ENCODE data around the gene YEATS2.

The YEATS2 gene

DNA sequence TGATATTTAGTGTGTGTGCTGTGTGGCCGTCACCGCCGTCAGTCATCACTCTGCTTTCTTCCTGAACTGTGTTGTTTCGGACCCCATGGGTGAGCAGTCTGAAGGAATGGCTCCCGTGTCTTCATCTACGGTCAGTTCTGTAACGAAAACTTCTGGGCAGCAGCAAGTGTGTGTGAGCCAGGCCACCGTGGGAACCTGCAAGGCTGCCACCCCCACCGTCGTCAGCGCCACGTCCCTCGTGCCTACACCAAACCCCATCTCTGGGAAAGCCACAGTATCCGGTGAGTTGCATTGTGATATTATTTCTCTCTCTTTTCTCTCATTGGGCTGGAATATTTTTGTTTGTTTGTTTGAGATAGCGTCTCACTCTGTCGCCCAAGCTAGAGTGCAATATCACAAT, 93.1 kb downstream of the YEATS2 start:
- ChIA-PET POLR2A (no interaction called here), CTCF (no interaction called here)
- no peak for TF ChIP-seq FOXM1 (IDR thresholded peaks at IDR 0.05; ENCODE audit: borderline replicate concordance)
- TF ChIP-seq ZNF384 (IDR thresholded peaks at IDR 0.05) = no peak
- TF ChIP-seq NFRKB (IDR thresholded peaks at IDR 0.05) = no peak
- DNase-seq (ENCODE audit: extremely low spot score) = no peak

DNA sequence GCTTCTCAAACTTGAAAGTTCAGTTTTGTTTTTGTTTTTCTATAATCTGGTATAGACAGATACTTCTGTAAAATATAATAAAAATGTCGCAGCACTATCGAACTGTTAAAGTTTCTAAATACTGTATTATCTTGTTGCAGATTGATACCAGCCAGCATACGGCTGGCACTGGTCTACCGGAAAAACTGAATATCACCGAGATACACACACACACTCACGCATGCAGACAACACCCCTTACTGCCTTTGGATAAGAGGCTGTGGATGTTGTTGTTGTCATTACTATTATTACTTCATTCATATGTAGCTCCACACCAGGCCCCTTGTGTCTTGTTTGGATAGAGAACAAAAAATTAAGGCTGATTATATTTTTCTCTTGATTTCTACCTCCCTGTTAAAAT, 95.4 kb downstream of the YEATS2 start:
- TF ChIP-seq CTBP1 (IDR thresholded peaks at IDR 0.05; ENCODE audit: borderline replicate concordance) (no peak), ARNT (IDR thresholded peaks at IDR 0.05) (no peak), BHLHE40 (IDR thresholded peaks at IDR 0.05; ENCODE audit: borderline replicate concordance) (no peak), ELF4 (IDR thresholded peaks at IDR 0.05) (no peak), FOXA1 (IDR thresholded peaks at IDR 0.05) (no peak), HDGF (IDR thresholded peaks at IDR 0.05; ENCODE audit: borderline replicate concordance) (no peak), SP1 (IDR thresholded peaks at IDR 0.05) (no peak), L3MBTL2 (conservative IDR thresholded peaks at IDR 0.05) (no peak), FOXM1 (IDR thresholded peaks at IDR 0.05; ENCODE audit: borderline replicate concordance) (no peak), SUZ12 (IDR thresholded peaks at IDR 0.05) (no peak), NFRKB (IDR thresholded peaks at IDR 0.05) (no peak)
- TF ChIP-seq, protein P1, sequence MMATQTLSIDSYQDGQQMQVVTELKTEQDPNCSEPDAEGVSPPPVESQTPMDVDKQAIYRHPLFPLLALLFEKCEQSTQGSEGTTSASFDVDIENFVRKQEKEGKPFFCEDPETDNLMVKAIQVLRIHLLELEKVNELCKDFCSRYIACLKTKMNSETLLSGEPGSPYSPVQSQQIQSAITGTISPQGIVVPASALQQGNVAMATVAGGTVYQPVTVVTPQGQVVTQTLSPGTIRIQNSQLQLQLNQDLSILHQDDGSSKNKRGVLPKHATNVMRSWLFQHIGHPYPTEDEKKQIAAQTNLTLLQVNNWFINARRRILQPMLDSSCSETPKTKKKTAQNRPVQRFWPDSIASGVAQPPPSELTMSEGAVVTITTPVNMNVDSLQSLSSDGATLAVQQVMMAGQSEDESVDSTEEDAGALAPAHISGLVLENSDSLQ (IDR thresholded peaks at IDR 0.05) = no peak
- ChIA-PET POLR2A (no interaction called here), CTCF (no interaction called here)
- no peak for DNase-seq (ENCODE audit: extremely low spot score)

DNA sequence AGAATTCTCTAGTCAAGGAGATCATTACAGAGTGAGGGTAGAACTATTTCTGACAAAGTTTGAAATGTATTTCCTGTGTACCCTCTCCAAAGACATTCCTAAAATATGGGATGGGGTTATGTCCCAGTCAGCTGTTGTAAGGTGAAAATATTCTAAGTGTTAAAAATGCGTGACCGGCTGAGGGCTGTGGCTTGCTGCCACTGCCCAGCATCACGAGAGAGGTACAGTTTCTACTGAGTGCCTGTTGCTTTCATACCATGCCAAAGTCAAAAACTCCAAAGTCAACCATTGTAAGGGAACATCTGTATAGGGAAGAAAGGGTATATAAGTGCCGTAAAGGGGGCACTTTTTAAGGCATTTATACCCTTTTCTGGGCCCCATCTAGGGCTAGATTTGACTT, 96.9 kb downstream of the YEATS2 start:
- ChIA-PET POLR2A (no interaction called here), CTCF (no interaction called here)
- TF ChIP-seq NFRKB (IDR thresholded peaks at IDR 0.05) = no peak
- no peak for TF ChIP-seq SP1 (IDR thresholded peaks at IDR 0.05)
- no peak for TF ChIP-seq ELF4 (IDR thresholded peaks at IDR 0.05)
- no peak for TF ChIP-seq SUZ12 (IDR thresholded peaks at IDR 0.05)
- TF ChIP-seq ARNT (IDR thresholded peaks at IDR 0.05) = no peak
- no peak for TF ChIP-seq FOXM1 (IDR thresholded peaks at IDR 0.05; ENCODE audit: borderline replicate concordance)
- TF ChIP-seq ZNF384 (IDR thresholded peaks at IDR 0.05) = no peak
- TF ChIP-seq FOXA1 (IDR thresholded peaks at IDR 0.05) = no peak
- no peak for TF ChIP-seq FOXK2 (IDR thresholded peaks at IDR 0.05)
- no peak for TF ChIP-seq TARDBP (IDR thresholded peaks at IDR 0.05)
- TF ChIP-seq HDGF (IDR thresholded peaks at IDR 0.05; ENCODE audit: borderline replicate concordance) = no peak
- no peak for TF ChIP-seq CTBP1 (IDR thresholded peaks at IDR 0.05; ENCODE audit: borderline replicate concordance)
- DNase-seq (ENCODE audit: extremely low spot score) = no peak

DNA sequence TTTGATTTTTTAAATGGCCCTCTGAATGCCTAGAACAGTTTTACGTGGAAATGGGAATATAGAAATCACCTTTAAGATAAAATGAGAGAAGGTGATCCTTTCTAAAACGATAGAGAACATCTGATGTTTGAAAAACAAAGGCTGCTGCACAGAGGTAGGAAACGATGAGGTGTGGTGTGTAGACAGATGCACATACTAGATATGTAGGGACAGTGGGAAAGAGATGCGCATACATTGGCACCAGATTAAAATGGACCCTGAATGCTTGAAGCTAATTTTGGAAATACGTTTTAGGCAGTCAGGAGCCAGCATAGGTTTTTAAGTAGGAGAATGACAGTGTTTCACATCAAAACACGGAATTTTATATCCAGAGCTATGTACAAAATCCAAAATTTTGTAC, 98.8 kb downstream of the YEATS2 start:
- CTCF ChIA-PET = interaction anchor here (0.6 kb wide), 1 partner anchor 177 kb away, joined by 3 read pairs; no protein-coding TSS in a partner anchor
- DNase-seq (ENCODE audit: extremely low spot score) = no peak
- TF ChIP-seq FOXM1 (IDR thresholded peaks at IDR 0.05; ENCODE audit: borderline replicate concordance) = no peak
- no peak for TF ChIP-seq L3MBTL2 (conservative IDR thresholded peaks at IDR 0.05)
- TF ChIP-seq ARNT (IDR thresholded peaks at IDR 0.05) = no peak
- TF ChIP-seq BHLHE40 (IDR thresholded peaks at IDR 0.05; ENCODE audit: borderline replicate concordance) = no peak
- no peak for TF ChIP-seq SUZ12 (IDR thresholded peaks at IDR 0.05)
- no peak for TF ChIP-seq LEF1 (IDR thresholded peaks at IDR 0.05; ENCODE audit: borderline replicate concordance)
- no peak for TF ChIP-seq CTBP1 (IDR thresholded peaks at IDR 0.05; ENCODE audit: borderline replicate concordance)
- no peak for TF ChIP-seq ZNF384 (IDR thresholded peaks at IDR 0.05)
- TF ChIP-seq FOXK2 (IDR thresholded peaks at IDR 0.05) = no peak
- no peak for TF ChIP-seq TARDBP (IDR thresholded peaks at IDR 0.05)
- TF ChIP-seq ELF4 (IDR thresholded peaks at IDR 0.05) = no peak
- TF ChIP-seq, protein P1 (IDR thresholded peaks at IDR 0.05) = no peak
- no peak for TF ChIP-seq SP1 (IDR thresholded peaks at IDR 0.05)
- no peak for TF ChIP-seq HDGF (IDR thresholded peaks at IDR 0.05; ENCODE audit: borderline replicate concordance)
- TF ChIP-seq FOXA1 (IDR thresholded peaks at IDR 0.05) = no peak
- TF ChIP-seq NFRKB (IDR thresholded peaks at IDR 0.05) = no peak
- POLR2A ChIA-PET = no interaction called here

DNA sequence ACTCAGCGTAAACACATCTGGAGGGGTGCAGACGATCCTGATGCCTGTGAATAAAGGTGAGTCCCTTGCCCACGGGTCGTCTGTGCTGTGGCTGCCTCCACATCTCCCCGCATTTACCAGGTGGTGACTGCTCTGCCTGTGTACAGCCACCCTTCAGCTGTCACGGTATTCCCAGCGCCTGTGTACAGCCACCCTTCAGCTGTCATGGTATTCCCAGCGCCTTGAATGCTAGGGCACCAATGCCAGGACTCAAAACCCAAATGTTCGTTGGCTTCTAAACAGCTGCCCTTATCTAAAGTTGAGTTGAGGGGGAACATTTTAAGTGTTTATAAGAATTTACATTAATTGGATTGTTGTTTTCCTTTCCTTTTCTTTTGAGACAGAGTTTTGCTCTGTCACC, 100.4 kb downstream of the YEATS2 start:
- DNase-seq (ENCODE audit: extremely low spot score) = no peak
- TF ChIP-seq ELF4 (IDR thresholded peaks at IDR 0.05) = no peak
- TF ChIP-seq TARDBP (IDR thresholded peaks at IDR 0.05) = no peak
- CTCF ChIA-PET = no interaction called here
- POLR2A ChIA-PET = interaction anchor here (0.7 kb wide), 1 partner anchor 11 kb away, joined by 3 read pairs; no protein-coding TSS in a partner anchor

DNA sequence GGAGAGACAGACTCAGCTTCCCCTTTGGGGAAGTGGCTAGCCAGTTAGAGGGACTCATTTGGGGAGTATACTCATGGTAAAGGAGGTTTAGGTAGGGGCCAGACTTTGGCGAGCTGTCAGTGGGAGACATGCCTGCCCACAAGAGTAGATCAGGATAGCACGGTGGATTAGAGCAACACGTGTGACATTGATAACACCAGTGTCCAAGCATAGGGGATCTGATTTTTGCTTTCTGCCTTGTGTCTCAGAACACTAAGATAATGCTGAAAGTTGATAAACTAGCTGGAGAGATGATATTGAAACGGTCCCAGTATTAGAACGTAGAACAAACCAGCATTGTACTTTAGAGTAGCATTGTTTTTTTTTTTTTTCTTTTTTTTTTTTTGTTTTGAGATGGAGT, 101.9 kb downstream of the YEATS2 start:
- CTCF ChIA-PET = interaction anchor here (1.3 to 1.5 kb wide), 2 partner anchors 24 to 86 kb away, joined by 3 to 5 read pairs; partner anchors contain the start of gene PARL
- no peak for DNase-seq (ENCODE audit: extremely low spot score)
- POLR2A ChIA-PET = no interaction called here
- no peak for TF ChIP-seq LEF1 (IDR thresholded peaks at IDR 0.05; ENCODE audit: borderline replicate concordance)
- TF ChIP-seq FOXM1 (IDR thresholded peaks at IDR 0.05; ENCODE audit: borderline replicate concordance) = no peak
- no peak for TF ChIP-seq CTBP1 (IDR thresholded peaks at IDR 0.05; ENCODE audit: borderline replicate concordance)
- no peak for TF ChIP-seq SP1 (IDR thresholded peaks at IDR 0.05)
- no peak for TF ChIP-seq BHLHE40 (IDR thresholded peaks at IDR 0.05; ENCODE audit: borderline replicate concordance)

DNA sequence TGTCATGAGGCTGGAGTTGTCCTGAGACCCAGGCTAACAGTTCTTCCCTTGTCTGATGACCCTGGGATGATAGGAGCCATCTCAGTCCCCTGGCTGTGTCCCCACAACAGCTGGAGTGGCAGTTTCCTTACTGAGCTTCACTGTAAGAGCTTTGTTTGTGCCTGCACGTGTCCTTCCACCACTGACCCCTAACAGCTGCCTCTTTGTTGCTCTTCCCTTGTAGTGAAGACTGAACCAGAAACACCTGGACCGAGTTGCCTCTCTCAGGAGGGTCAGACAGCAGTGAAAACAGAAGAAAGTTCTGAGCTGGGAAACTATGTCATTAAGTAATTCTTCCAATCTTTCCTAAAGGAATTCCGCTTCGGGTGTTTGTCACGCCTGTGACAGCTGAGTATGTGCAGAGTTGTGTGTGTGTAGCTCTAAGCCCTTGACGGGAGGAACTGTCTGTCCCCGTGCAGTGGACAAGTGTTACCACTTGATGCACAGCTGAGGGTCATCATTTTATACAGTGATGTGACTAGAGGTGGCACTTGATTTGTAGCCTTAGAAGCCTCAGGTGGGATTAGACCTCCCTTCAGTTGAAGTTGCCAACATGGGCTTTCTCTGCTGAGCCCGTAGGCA, 102.8 kb downstream of the YEATS2 start:
- POLR2A ChIA-PET = no interaction called here
- TF ChIP-seq ZNF384 (IDR thresholded peaks at IDR 0.05) (no peak), SUZ12 (IDR thresholded peaks at IDR 0.05) (no peak), FOXK2 (IDR thresholded peaks at IDR 0.05) (no peak), TARDBP (IDR thresholded peaks at IDR 0.05) (no peak), ELF4 (IDR thresholded peaks at IDR 0.05) (no peak), SP1 (IDR thresholded peaks at IDR 0.05) (no peak), BHLHE40 (IDR thresholded peaks at IDR 0.05; ENCODE audit: borderline replicate concordance) (no peak)
- DNase-seq (ENCODE audit: extremely low spot score) = no peak
- CTCF ChIA-PET = interaction anchor here (1.3 to 1.5 kb wide), 2 partner anchors 24 to 85 kb away, joined by 3 to 5 read pairs; partner anchors contain the start of gene PARL
